ENCODE measurements around the gene PSMA7. TPM values are rescaled to one million over a fixed set of nuclear protein-coding genes. Genes with fewer than 3 reads are reported as not detected.

Gene PSMA7
- total and polyA plus RNA-seq, 11 donors, result 172 to 472 (median 233) TPM

DNA sequence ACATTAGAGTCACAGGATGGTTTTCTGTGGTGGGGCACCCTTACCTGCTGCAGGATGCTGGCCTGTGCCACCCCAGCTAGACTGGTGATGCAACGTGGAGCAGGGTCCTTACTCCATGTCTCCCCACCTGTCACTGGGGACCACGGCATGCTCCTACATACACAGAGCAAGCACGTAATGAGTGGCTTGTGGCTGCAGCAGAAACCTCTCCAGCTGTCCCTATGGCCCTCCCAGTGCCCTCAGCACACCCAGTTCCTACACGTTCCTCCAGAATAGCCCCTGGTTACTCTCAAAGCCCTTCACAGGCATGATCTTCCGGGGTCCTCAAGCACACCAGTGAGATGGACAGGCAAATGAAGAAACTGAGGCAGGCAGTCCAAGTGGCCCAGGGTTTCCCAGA, 24.1 kb downstream of the PSMA7 start:
- no peak for ATAC-seq
- TF ChIP-seq, protein P1, sequence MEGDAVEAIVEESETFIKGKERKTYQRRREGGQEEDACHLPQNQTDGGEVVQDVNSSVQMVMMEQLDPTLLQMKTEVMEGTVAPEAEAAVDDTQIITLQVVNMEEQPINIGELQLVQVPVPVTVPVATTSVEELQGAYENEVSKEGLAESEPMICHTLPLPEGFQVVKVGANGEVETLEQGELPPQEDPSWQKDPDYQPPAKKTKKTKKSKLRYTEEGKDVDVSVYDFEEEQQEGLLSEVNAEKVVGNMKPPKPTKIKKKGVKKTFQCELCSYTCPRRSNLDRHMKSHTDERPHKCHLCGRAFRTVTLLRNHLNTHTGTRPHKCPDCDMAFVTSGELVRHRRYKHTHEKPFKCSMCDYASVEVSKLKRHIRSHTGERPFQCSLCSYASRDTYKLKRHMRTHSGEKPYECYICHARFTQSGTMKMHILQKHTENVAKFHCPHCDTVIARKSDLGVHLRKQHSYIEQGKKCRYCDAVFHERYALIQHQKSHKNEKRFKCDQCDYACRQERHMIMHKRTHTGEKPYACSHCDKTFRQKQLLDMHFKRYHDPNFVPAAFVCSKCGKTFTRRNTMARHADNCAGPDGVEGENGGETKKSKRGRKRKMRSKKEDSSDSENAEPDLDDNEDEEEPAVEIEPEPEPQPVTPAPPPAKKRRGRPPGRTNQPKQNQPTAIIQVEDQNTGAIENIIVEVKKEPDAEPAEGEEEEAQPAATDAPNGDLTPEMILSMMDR (IDR thresholded peaks at IDR 0.05), result no peak
- TF ChIP-seq POLR2A (IDR thresholded peaks at IDR 0.05), result no peak
- peaks cover 0 to 12% (median 0%) of the 10 kb centered on the region in 9 donors for H3K27me3 ChIP-seq
- WGBS, 4 donors, result 49 to 65% (median 62%) methylated on average over 4 to 5 of the region's 5 CpGs
- no peak for DNase-seq
- peaks cover 0 to 1% (median 0%) of the 10 kb centered on the region in 9 donors for H3K36me3 ChIP-seq
- H3K27ac ChIP-seq, result peak overlapping the region in 11 of 12 donors; percentile 72 to 99 (median 97)
- H3K4me1 ChIP-seq, result peaks cover 2 to 56% (median 34%) of the 10 kb centered on the region in 12 donors
- no peaks in the 10 kb centered on the region for H3K9me3 ChIP-seq
- H3K4me3 ChIP-seq, result no peak overlapping the region
- intact Hi-C loops (cut with DNase I), result loop anchor here in 4 of 10 donors (2.0 to 5.0 kb wide), 2 partner anchors 52 kb away; partner anchors contain the start of gene TAF4 (in 3 of the 4)

DNA sequence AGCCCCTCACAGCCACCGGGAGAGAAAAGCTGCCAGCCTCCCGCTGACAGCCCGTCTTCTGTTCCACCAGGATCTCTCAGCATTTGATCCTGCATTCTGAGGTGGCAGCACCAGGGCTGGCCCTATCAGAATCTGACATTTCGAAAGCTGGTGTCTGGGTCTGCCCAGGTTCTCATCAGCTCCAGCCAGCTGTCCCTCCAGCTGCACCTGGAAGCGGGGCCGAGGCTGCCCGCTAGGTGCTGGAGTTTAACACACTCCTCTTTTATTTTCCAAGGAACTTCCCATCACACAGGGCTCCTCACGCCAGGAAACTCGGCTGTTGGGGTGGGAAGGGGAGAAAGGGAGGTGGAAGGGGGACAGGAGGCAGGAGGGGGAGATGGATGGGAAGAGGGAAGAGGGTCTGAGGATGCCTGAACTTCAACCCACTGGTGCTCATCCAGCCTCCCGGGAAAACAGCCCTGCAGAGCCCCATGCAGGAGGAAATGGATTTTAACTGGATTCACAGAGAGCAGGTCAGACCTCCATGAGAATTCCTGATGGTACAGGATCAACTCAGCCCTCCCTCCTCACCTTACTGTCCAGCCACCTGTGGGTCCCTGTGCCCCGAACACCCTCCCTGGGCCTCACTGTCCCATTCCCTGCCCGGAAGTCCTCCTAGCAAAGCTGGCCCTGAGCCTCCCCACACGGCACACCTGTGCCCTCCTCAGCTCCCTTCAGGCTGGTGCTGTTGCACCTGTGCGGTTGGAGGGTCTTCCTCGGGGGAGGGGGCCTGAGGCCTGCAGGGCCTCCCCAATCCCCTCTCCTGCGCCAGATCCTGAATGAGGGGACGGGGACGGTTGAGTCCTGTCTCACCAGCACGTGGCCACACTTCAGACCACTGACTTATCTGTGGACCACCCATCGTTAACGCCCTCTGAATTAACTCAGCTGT, 24.8 kb downstream of the PSMA7 start:
- peak overlapping the region in 11 of 12 donors; percentile 20 to 99 (median 95) for H3K27ac ChIP-seq
- WGBS, 4 donors, result 46 to 58% (median 49%) methylated on average over 17 to 21 of the region's 21 CpGs
- peaks cover 0 to 12% (median 0%) of the 10 kb centered on the region in 9 donors for H3K27me3 ChIP-seq
- H3K9me3 ChIP-seq, result peaks cover 0 to 7% (median 0%) of the 10 kb centered on the region in 12 donors
- H3K36me3 ChIP-seq, result no peaks in the 10 kb centered on the region
- intact Hi-C loops (cut with DNase I), result loop anchor here in 4 of 10 donors (2.0 to 5.0 kb wide), 2 partner anchors 51 to 52 kb away; partner anchors contain the start of gene TAF4 (in 3 of the 4)
- DNase-seq, result no peak
- ATAC-seq, result no peak
- H3K4me1 ChIP-seq, result peaks cover 0 to 48% (median 28%) of the 10 kb centered on the region in 12 donors
- TF ChIP-seq, protein P1 (IDR thresholded peaks at IDR 0.05), result no peak
- no peak overlapping the region for H3K4me3 ChIP-seq

DNA sequence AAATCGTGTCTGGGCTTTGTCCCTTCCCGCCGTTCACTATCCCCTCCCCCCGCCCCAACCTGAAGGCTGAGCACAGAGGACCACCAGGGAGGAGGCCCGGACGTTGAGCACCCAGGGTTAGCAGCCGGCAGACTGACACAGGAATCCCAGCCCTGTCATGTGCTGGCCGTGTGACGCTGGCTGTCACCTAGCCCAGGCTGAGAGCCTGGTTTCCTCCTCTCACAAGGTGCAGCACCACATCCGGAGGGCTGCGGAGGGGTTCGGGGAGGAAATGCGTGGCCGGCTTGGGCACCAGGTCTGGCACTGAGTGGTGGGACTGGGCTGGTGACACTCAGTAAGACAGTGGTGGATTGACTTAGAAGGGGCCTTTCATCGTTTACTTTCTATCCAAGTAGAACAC, 25.5 kb downstream of the PSMA7 start:
- DNase-seq (peak in 4 of 5 donors; percentile 45 to 77 (median 70)), ATAC-seq (peak in 1 of 4 donors; percentile 41)
- WGBS, 4 donors, result 11 to 33% (median 18%) methylated on average over 10 to 15 of the region's 15 CpGs
- intact Hi-C loops (cut with DNase I), result loop anchor here in 4 of 10 donors (2.0 to 5.0 kb wide), 2 partner anchors 50 to 51 kb away; partner anchors contain the start of gene TAF4 (in 3 of the 4)
- TF ChIP-seq, protein P1 (IDR thresholded peaks at IDR 0.05), result no peak
- TF ChIP-seq POLR2A (IDR thresholded peaks at IDR 0.05), result no peak
- Histone ChIP-seq H3K36me3 (no peaks in the 10 kb centered on the region), H3K27me3 (peaks cover 0 to 12% (median 0%) of the 10 kb centered on the region in 9 donors), H3K27ac (peak overlapping the region in 11 of 12 donors; percentile 20 to 99 (median 54)), H3K4me1 (peaks cover 0 to 42% (median 23%) of the 10 kb centered on the region in 12 donors), H3K9me3 (peaks cover 0 to 14% (median under 1%) of the 10 kb centered on the region in 12 donors), H3K4me3 (no peak overlapping the region)

DNA sequence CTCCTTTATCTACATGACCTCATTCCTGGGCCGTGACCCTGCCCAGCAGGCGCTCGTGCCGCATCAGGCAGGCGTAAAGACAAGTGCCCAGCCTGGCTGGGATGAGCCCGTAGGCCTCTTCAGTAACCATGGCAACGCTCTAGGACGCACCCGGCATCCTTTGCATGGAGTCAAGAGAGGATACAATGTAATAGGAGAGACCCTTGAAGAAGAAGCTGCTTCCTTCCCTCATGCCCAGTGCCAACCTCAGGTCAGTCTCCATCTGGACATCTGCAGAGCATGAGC, 25.9 kb downstream of the PSMA7 start:
- 17 to 26% (median 19%) methylated on average over 1 to 9 of the region's 9 CpGs for WGBS, 4 donors
- intact Hi-C loops (cut with DNase I), result loop anchor here in 3 of 10 donors (5.0 kb wide), 1 partner anchor 50 kb away; the partner anchor contains the start of gene TAF4 (in 3 of the 3)

More for the DNA sequence above, 25.9 kb downstream of the PSMA7 start:
- Histone ChIP-seq H3K4me1 (peaks cover 0 to 42% (median 23%) of the 10 kb centered on the region in 12 donors), H3K36me3 (no peaks in the 10 kb centered on the region), H3K27ac (peak overlapping the region in 5 of 12 donors; percentile 9 to 99 (median 23)), H3K27me3 (peaks cover 0 to 12% (median 0%) of the 10 kb centered on the region in 9 donors), H3K9me3 (peaks cover 0 to 17% (median 2%) of the 10 kb centered on the region in 12 donors), H3K4me3 (no peak overlapping the region)
- DNase-seq (no peak), ATAC-seq (no peak)
- TF ChIP-seq, protein P1 (IDR thresholded peaks at IDR 0.05), result no peak
- TF ChIP-seq POLR2A (IDR thresholded peaks at IDR 0.05), result no peak
